GM12878 (cell line): Measurements from ENCODE around the gene USP36. TPM values are rescaled to one million over a fixed set of nuclear protein-coding genes. Genes with fewer than 3 reads are reported as not detected.

Source experiments
- ATAC-seq: fragments of 200-7000 bp; cut with Tn5 transposase; 3 replicates; pipeline ENCODE4 v1.9.1; 2020; ENCODE audit warnings: mild to moderate bottlenecking, moderate library complexity
- BruUV-seq: library from RNA; stranded (reverse); fragments of 400-500 nt; replicated peaks from 2 replicates; lab custom pipeline; 2021; lab: Mats Ljungman, UMichigan
- CTCF ChIA-PET: fragments of 300-600 bp; sonication (Branson Sonifier 250); formaldehyde crosslinking; extraction: SDS; loops from one replicate; lab custom pipeline; 2021; ENCODE audit warnings: inconsistent platforms; lab: Yijun Ruan, JAX
- POLR2A ChIA-PET: fragments of 350-600 bp; formaldehyde crosslinking; extraction: SDS; loops from one replicate; lab custom pipeline; 2021; ENCODE audit warnings: inconsistent platforms; lab: Charles Lee
- RAD21 ChIA-PET: fragments of 300-600 bp; sonication (Branson Sonifier 250); formaldehyde crosslinking; loops from one replicate; lab custom pipeline; 2023; ENCODE audit warnings: antibody characterized with exemption; ENCODE audit not compliant: unreplicated experiment; lab: Charles Lee
- SMC1A ChIA-PET: fragments of 300-600 bp; sonication (Branson Sonifier 250); formaldehyde crosslinking; loops from one replicate; lab custom pipeline; 2023; ENCODE audit not compliant: unreplicated experiment, uncharacterized antibody; lab: Charles Lee
- DNase-seq: peaks from one replicate; pipeline ENCODE4 v3.0.0-alpha.2; 2011; ENCODE audit warnings: low read depth, low spot score
- FAIRE-seq: peaks from 3 replicates; lab custom pipeline; 2011; peaks lifted over from hg19 to GRCh38; lab: Jason Lieb, UNC
- H2AFZ ChIP-seq: 2 replicates; pipeline ENCODE4 v1.6.0; 2011; ENCODE audit warnings: low read depth, low read length, control low read depth; ENCODE audit not compliant: control insufficient read depth
- H3K27ac ChIP-seq: 2 replicates; pipeline ENCODE4 v1.5.1; 2011; ENCODE audit warnings: control low read depth; ENCODE audit not compliant: control insufficient read depth, insufficient read depth
- H3K27me3 ChIP-seq, 2 experiments: replicated peaks in 1 of 2; 2 replicates each; pipeline versions ENCODE4 v1.6.0 to v1.6.1; 2011; ENCODE audit warnings: low read length in 1 of 2; ENCODE audit not compliant: control insufficient read depth in 2 of 2, insufficient read depth in 2 of 2
- H3K36me3 ChIP-seq, 2 experiments: 2 replicates each; pipeline ENCODE4 v1.5.1; 2011; ENCODE audit warnings: low read length in 1 of 2; ENCODE audit not compliant: control insufficient read depth in 2 of 2, insufficient read depth in 2 of 2
- H3K4me1 ChIP-seq: 2 replicates; pipeline ENCODE4 v1.6.1; 2011; ENCODE audit warnings: mild to moderate bottlenecking, low read length, moderate library complexity, mixed read lengths; ENCODE audit not compliant: control insufficient read depth, insufficient read depth
- H3K4me2 ChIP-seq: 2 replicates; pipeline ENCODE4 v1.6.0; 2011; ENCODE audit warnings: control low read depth; ENCODE audit not compliant: control insufficient read depth, insufficient read depth
- H3K4me3 ChIP-seq: fragments of 200-600 bp; sonication (generic); 2 replicates; pipeline ENCODE4 v1.5.1; 2016
- H3K79me2 ChIP-seq: 2 replicates; pipeline ENCODE4 v1.6.0; 2011; ENCODE audit warnings: low read length; ENCODE audit not compliant: control insufficient read depth, insufficient read depth
- H3K9ac ChIP-seq: 2 replicates; pipeline ENCODE4 v1.8.0; 2011; ENCODE audit warnings: low read length, control low read depth, mixed read lengths; ENCODE audit not compliant: control insufficient read depth, insufficient read depth
- H3K9me3 ChIP-seq: replicated peaks from 3 replicates; pipeline ENCODE4 v1.5.1; 2011; ENCODE audit warnings: mild to moderate bottlenecking, low read length; ENCODE audit not compliant: control insufficient read depth, insufficient read depth
- H4K20me1 ChIP-seq: 2 replicates; pipeline ENCODE4 v1.6.0; 2011; ENCODE audit not compliant: control insufficient read depth, insufficient read depth
- HDAC6 ChIP-seq: fragments of 200-600 bp; sonication (generic); IDR thresholded peaks from one replicate; pipeline ENCODE4 v1.8.0; 2017; ENCODE audit warnings: antibody characterized with exemption; ENCODE audit not compliant: unreplicated experiment
- IKZF1 ChIP-seq: fragments of 450-650 bp; conservative IDR thresholded peaks from 2 replicates; pipeline ENCODE4 v1.6.1; 2017; ENCODE audit warnings: antibody characterized with exemption, mild to moderate bottlenecking
- RCOR1 ChIP-seq: conservative IDR thresholded peaks from 2 replicates; pipeline ENCODE4 v1.6.1; 2012; ENCODE audit warnings: low read depth, low read length, improper control_type of control experiment
- RFX5 ChIP-seq: IDR thresholded peaks from 2 replicates; pipeline ENCODE4 v1.6.1; 2011; ENCODE audit warnings: low read depth, low read length, improper control_type of control experiment
- SPI1 ChIP-seq: IDR thresholded peaks from 2 replicates; pipeline ENCODE4 v1.6.1; 2011; ENCODE audit warnings: low read depth, mild to moderate bottlenecking, low read length, moderate library complexity, borderline replicate concordance; ENCODE audit not compliant: insufficient read depth
- WGBS: methylation state at CpG from one replicate; pipeline ENCODE4 v1.1.6; 2016; ENCODE audit warnings: low lambda C conversion rate; ENCODE audit not compliant: insufficient replicate concordance, insufficient coverage; ENCODE audit errors: missing lambda C conversion rate; 5-methylcytosine and 5-hydroxymethylcytosine counted together
- in situ Hi-C: fragments of 300-500 bp; cut with MboI; formaldehyde crosslinking; loops from 9 replicates; pipeline ENCODE4 v1.14.3; 2018; ENCODE audit warnings: mixed read lengths
- intact Hi-C: fragments of 100-400 bp; cut with micrococcal nuclease; formaldehyde crosslinking; loops from one replicate; pipeline ENCODE4 v1.14.2; 2022; ENCODE audit not compliant: unreplicated experiment
- polyA plus RNA-seq, 11 experiments: library from polyadenylated mRNA; depleted of rRNA in 4 of 11; unstranded in 6 of 11; stranded (reverse) in 5 of 11; fragments of >200 nt; fragmentation: Nextera tagmentation in 4 of 11; fragmentation: Illumina TruSeq in 1 of 11; extraction: Ambion mirVana in 4 of 11; extraction: Trizol in 1 of 11; gene quantifications; 1 replicate in 1 of 11; 2 replicates in 10 of 11; pipeline versions ENCODE4 v1.2.1 to v1.2.3, GENCODE V29; 2011 to 2016; ENCODE audit warnings: inconsistent platforms in 2 of 11, missing spikeins in 2 of 11, low read depth in 1 of 11
- total RNA-seq, 4 experiments: library from RNA; depleted of rRNA in 3 of 4; stranded (reverse); fragments of >200 nt in 3 of 4; fragmentation: Illumina TruSeq in 1 of 4; extraction: Trizol in 1 of 4; gene quantifications; 2 replicates each; pipeline versions ENCODE4 v1.2.1 to v1.2.3, GENCODE V29; 2013 to 2021
- TF ChIP-seq, protein P1 (sequence below): fragments of 450-650 bp; IDR thresholded peaks from 2 replicates; pipeline ENCODE4 v1.6.1; 2016; ENCODE audit warnings: mild to moderate bottlenecking
- TF ChIP-seq, protein P2 (sequence below): IDR thresholded peaks from 2 replicates; pipeline ENCODE4 v1.6.1; 2012; ENCODE audit warnings: low read depth, low read length, improper control_type of control experiment

USP36 gene
- total and polyA plus RNA-seq, 10 of the 15 experiments (the other 5 are each of a cell fraction or from before 2014, with no cell fraction given) = 7.2 to 65.7 (median 33.6) TPM

DNA sequence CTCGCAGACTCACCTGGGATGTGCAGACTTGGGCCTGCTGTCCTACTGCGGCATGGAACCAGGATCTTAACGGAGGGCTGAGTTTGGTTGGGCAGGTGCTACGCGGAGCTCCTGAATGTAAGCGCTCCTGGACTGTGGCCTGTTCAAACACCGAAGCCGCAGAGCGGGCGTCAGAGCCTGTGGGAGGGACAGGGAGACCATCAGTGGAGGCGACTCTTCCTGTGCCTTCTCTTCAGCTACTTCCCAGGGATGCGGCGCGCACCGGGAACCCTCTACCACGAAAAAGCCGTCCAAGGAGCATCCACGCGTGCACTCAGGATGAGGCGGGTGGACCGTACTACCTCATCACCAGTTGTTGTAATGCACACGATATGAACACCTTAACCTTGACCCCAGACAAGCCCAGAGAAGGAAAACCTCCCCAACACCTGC lies 2.0 kb downstream of the USP36 start (continued):
- TF ChIP-seq, protein P1, sequence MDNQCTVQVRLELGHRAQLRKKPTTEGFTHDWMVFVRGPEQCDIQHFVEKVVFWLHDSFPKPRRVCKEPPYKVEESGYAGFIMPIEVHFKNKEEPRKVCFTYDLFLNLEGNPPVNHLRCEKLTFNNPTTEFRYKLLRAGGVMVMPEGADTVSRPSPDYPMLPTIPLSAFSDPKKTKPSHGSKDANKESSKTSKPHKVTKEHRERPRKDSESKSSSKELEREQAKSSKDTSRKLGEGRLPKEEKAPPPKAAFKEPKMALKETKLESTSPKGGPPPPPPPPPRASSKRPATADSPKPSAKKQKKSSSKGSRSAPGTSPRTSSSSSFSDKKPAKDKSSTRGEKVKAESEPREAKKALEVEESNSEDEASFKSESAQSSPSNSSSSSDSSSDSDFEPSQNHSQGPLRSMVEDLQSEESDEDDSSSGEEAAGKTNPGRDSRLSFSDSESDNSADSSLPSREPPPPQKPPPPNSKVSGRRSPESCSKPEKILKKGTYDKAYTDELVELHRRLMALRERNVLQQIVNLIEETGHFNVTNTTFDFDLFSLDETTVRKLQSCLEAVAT = no peak
- TF ChIP-seq, all 136 proteins: peak for 0

- POLR2A ChIA-PET = no interaction called here
Measured at GRCh38 chr17:78836420-78837021, 4.1 kb downstream of the USP36 start.

More at GRCh38 chr17:78836420-78837021, 4.1 kb downstream of the USP36 start:
- no peaks in the 10 kb centered on the region for H3K27me3 ChIP-seq
- DNase-seq = no peak
- H3K79me2 ChIP-seq = peaks cover 48% of the 10 kb centered on the region
- TF ChIP-seq RCOR1 = no peak
- no peak for TF ChIP-seq HDAC6
- TF ChIP-seq IKZF1 = no peak
- TF ChIP-seq, protein P2, sequence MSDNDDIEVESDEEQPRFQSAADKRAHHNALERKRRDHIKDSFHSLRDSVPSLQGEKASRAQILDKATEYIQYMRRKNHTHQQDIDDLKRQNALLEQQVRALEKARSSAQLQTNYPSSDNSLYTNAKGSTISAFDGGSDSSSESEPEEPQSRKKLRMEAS = no peak
- no peak for TF ChIP-seq SPI1
- TF ChIP-seq RFX5 = no peak
- TF ChIP-seq, all 136 proteins: peak for 0
- Histone ChIP-seq H3K4me2 (no peak overlapping the region), H2AFZ (no peak overlapping the region), H3K9me3 (no peaks in the 10 kb centered on the region), H3K36me3 (peaks cover 17 to 36% of the 10 kb centered on the region in 2 experiments), H3K9ac (no peak overlapping the region), H3K4me3 (no peak overlapping the region), H4K20me1 (no peaks in the 10 kb centered on the region; the same call in 1 of the 2 replicates), H3K4me1 (peaks cover under 1% of the 10 kb centered on the region; the same call in 1 of the 2 replicates), H3K27ac (no peak overlapping the region)
- SMC1A ChIA-PET = no interaction called here
- FAIRE-seq = no peak
- in situ Hi-C loops (no loop called here), intact Hi-C loops (no loop called here)
- BruUV-seq = no TSS peak
- RAD21 ChIA-PET = no interaction called here
- ATAC-seq = no peak
- WGBS = 50% methylated on average over 5 of the region's 5 CpGs
- CTCF ChIA-PET = no interaction called here
